OCI-LY7 (cell line): ENCODE results near the gene GPATCH2. TPM values are rescaled to one million over a fixed set of nuclear protein-coding genes. Genes with fewer than 3 reads are reported as not detected.

Experiments used
- BruUV-seq: library from RNA; stranded (reverse); fragments of 400-500 nt; replicated peaks from 2 replicates; lab custom pipeline; 2021; lab: Mats Ljungman, UMichigan
- CTCF ChIA-PET: fragments of 300-600 bp; sonication (Branson Sonifier 250); formaldehyde crosslinking; loops from one replicate; lab custom pipeline; 2022; ENCODE audit warnings: antibody characterized with exemption; ENCODE audit not compliant: unreplicated experiment; lab: Charles Lee
- POLR2A ChIA-PET: fragments of 300-600 bp; sonication (Branson Sonifier 250); formaldehyde crosslinking; loops from one replicate; lab custom pipeline; 2022; ENCODE audit warnings: antibody characterized with exemption; lab: Charles Lee
- DNase-seq: peaks from one replicate; pipeline ENCODE4 v3.0.0-alpha.2; 2015; ENCODE audit warnings: low spot score
- H2AFZ ChIP-seq: fragments of 200-600 bp; sonication (generic), shearing (Covaris generic); 2 replicates; pipeline ENCODE4 v1.6.1; 2014; ENCODE audit warnings: mild to moderate bottlenecking, antibody characterized with exemption, low read length, moderate library complexity
- H3K27ac ChIP-seq: fragments of 200-600 bp; sonication (generic); 2 replicates; pipeline ENCODE4 v1.5.1; 2014; ENCODE audit warnings: mixed run types, low read depth, mild to moderate bottlenecking, moderate library complexity, low read length, inconsistent platforms; ENCODE audit not compliant: poor library complexity, severe bottlenecking
- H3K36me3 ChIP-seq: fragments of 200-600 bp; sonication (generic); 2 replicates; pipeline ENCODE4 v1.6.1; 2014; ENCODE audit warnings: mild to moderate bottlenecking, antibody characterized with exemption, low read length, moderate library complexity, mixed read lengths; ENCODE audit not compliant: insufficient read depth
- H3K4me1 ChIP-seq: fragments of 200-600 bp; sonication (generic); 2 replicates; pipeline ENCODE4 v1.5.1; 2014; ENCODE audit warnings: mild to moderate bottlenecking, low read length; ENCODE audit not compliant: insufficient read depth, poor library complexity, severe bottlenecking
- H3K4me2 ChIP-seq: fragments of 200-600 bp; sonication (generic); 2 replicates; pipeline ENCODE4 v1.6.1; 2014; ENCODE audit warnings: mild to moderate bottlenecking, low read length
- H3K4me3 ChIP-seq: fragments of 200-600 bp; sonication (generic); 2 replicates; pipeline ENCODE4 v1.5.1; 2014; ENCODE audit warnings: mild to moderate bottlenecking, low read depth, low read length; ENCODE audit not compliant: poor library complexity, severe bottlenecking
- H3K79me2 ChIP-seq: fragments of 200-600 bp; sonication (generic); 2 replicates; pipeline ENCODE4 v1.6.1; 2016; ENCODE audit warnings: low read depth, mild to moderate bottlenecking, low read length, moderate library complexity, mixed read lengths; ENCODE audit not compliant: insufficient read depth
- H3K9me2 ChIP-seq: fragments of 200-600 bp; sonication (generic); 2 replicates; pipeline ENCODE4 v1.6.1; 2016; ENCODE audit warnings: mild to moderate bottlenecking, low read length, mixed read lengths; ENCODE audit not compliant: insufficient read depth
- H3K9me3 ChIP-seq: fragments of 200-600 bp; sonication (generic); 2 replicates; pipeline ENCODE4 v1.6.1; 2014; ENCODE audit warnings: mild to moderate bottlenecking, mixed run types, low read length, mixed read lengths
- H4K20me1 ChIP-seq: fragments of 200-600 bp; sonication (generic); 2 replicates; pipeline ENCODE4 v1.6.1; 2014; ENCODE audit warnings: mild to moderate bottlenecking, antibody characterized with exemption, low read length, moderate library complexity, mixed read lengths; ENCODE audit not compliant: insufficient read depth
- EZH2phosphoT487 ChIP-seq: fragments of 200-600 bp; sonication (generic); IDR thresholded peaks from 2 replicates; pipeline ENCODE4 v1.6.1; 2018; ENCODE audit warnings: low read depth, borderline replicate concordance, mild to moderate bottlenecking, mixed run types, antibody characterized with exemption, low read length, moderate library complexity, mixed read lengths
- intact Hi-C: fragments of 100-400 bp; cut with micrococcal nuclease; formaldehyde crosslinking; loops from one replicate; pipeline ENCODE4 v1.10.0; 2022; ENCODE audit not compliant: unreplicated experiment
- total RNA-seq, 2 experiments: library from RNA; depleted of rRNA in 1 of 2; stranded (reverse); fragments of >200 nt in 1 of 2; shearing (Covaris generic) in 1 of 2; gene quantifications; 2 replicates each; pipeline ENCODE4 v1.2.3, GENCODE V29; 2014 to 2022
- TF ChIP-seq, protein P1 (sequence below): fragments of 200-600 bp; sonication (generic); conservative IDR thresholded peaks from 2 replicates; pipeline ENCODE4 v1.5.1; 2014; ENCODE audit warnings: mild to moderate bottlenecking, antibody characterized with exemption, low read length, moderate library complexity, mixed read lengths

Gene GPATCH2
- total RNA-seq, 2 experiments from 2014 or later: 8.8 to 12.7 TPM

DNA sequence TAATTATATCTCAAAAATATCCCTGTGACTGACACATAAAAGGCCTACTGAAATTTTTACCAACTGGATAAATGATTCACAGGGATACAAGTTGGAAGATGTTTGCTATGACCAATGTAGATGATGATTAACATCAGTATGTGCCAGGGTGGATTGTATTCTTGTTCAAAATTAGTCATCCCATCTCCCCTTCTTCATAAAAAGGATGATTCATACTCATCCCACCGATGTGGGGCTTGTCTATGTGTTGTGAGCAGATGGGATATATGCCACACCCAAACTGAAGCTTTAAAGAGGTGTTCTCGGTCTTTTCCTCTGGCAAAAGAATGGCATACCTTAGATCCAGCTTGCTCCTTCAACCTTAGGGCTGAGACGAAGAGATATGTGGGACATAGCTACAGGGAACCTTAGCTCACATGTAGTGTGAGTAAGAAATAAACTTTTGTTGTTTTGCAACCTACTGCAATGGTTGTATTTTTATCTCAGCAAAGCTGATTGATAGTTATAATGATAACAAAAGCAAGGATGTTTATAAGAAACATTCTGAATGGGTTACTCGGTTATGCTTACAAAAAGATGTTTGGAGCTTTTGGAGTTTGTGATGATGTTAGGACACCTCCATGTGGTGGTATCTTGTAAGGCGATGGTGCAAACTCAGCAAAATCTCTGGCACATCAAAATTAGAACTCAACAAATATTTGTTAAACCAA is 29.6 kb upstream of the GPATCH2 start:
- Histone ChIP-seq H3K36me3 (no peaks in the 10 kb centered on the region), H4K20me1 (no peaks in the 10 kb centered on the region), H3K4me1 (no peaks in the 10 kb centered on the region), H3K4me3 (no peak overlapping the region), H3K27ac (no peak overlapping the region), H3K4me2 (no peak overlapping the region), H2AFZ (no peak overlapping the region), H3K9me3 (no peaks in the 10 kb centered on the region), H3K79me2 (no peaks in the 10 kb centered on the region), H3K9me2 (no peaks in the 10 kb centered on the region)
- BruUV-seq: no TSS peak
- intact Hi-C loops: loop anchor here (10.0 kb wide), 1 partner anchor 616 kb away; no protein-coding TSS in a partner anchor
- TF ChIP-seq, protein P1, sequence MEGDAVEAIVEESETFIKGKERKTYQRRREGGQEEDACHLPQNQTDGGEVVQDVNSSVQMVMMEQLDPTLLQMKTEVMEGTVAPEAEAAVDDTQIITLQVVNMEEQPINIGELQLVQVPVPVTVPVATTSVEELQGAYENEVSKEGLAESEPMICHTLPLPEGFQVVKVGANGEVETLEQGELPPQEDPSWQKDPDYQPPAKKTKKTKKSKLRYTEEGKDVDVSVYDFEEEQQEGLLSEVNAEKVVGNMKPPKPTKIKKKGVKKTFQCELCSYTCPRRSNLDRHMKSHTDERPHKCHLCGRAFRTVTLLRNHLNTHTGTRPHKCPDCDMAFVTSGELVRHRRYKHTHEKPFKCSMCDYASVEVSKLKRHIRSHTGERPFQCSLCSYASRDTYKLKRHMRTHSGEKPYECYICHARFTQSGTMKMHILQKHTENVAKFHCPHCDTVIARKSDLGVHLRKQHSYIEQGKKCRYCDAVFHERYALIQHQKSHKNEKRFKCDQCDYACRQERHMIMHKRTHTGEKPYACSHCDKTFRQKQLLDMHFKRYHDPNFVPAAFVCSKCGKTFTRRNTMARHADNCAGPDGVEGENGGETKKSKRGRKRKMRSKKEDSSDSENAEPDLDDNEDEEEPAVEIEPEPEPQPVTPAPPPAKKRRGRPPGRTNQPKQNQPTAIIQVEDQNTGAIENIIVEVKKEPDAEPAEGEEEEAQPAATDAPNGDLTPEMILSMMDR: peak; percentile 70
- no peak for TF ChIP-seq EZH2phosphoT487
- ChIA-PET CTCF (no interaction called here), POLR2A (interaction anchor here (0.7 to 1.4 kb wide), 3 partner anchors 13 to 16 kb away, joined by 3 to 5 read pairs (median 3); no protein-coding TSS in a partner anchor)
- DNase-seq: peak; percentile 10

DNA sequence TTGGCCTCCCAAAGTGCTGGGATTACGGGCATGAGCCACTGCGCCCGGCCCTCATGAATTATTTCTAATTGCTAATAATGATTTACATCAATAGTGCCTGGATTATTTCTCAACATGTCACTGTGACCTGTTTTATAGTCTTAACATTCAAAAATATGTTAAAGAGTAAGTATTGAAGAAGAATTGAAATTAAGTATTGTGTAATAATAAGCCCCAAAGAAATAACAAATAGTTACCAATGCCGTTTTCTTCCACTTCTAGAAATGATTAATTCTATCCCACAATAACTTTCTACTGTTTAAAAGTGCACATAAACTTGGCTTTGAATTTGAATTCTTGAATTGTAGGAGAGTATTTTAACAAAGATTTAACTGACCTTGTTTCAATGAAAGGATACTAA is 19.8 kb upstream of the GPATCH2 start:
- Histone ChIP-seq H3K9me3 (no peaks in the 10 kb centered on the region), H3K27ac (no peak overlapping the region), H3K36me3 (no peaks in the 10 kb centered on the region), H4K20me1 (no peaks in the 10 kb centered on the region), H3K79me2 (no peaks in the 10 kb centered on the region), H3K9me2 (no peaks in the 10 kb centered on the region), H3K4me1 (no peaks in the 10 kb centered on the region), H3K4me3 (no peak overlapping the region), H2AFZ (no peak overlapping the region), H3K4me2 (no peak overlapping the region)
- BruUV-seq: no TSS peak
- TF ChIP-seq, protein P1: no peak
- no peak for TF ChIP-seq EZH2phosphoT487
- DNase-seq: no peak
- POLR2A ChIA-PET: no interaction called here
- intact Hi-C loops: no loop called here
- CTCF ChIA-PET: no interaction called here

DNA sequence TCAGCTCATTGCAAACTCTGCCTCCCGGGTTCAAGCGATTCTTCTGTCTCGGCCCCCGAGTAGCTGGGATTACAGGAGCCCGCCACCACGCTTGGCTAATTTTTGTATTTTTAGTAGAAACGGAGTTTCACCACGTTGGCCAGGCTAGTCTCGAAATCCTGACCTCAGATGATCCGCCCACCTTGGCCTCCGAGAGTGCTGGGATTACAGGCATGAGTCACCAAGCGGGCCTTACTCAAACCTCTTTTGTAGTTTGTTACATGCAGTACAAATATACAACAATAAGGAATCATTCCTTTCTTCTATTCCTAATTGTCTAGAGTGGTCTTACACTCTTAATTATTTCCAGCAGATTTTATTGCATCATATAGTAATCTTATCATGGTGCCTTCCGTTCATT is 16.9 kb upstream of the GPATCH2 start:
- H3K9me3 ChIP-seq: no peaks in the 10 kb centered on the region
- H3K4me2 ChIP-seq: no peak overlapping the region
- intact Hi-C loops: no loop called here

More for the DNA sequence above, 16.9 kb upstream of the GPATCH2 start:
- Histone ChIP-seq H3K36me3 (no peaks in the 10 kb centered on the region), H2AFZ (no peak overlapping the region), H3K9me2 (no peaks in the 10 kb centered on the region), H3K4me3 (no peak overlapping the region), H3K79me2 (no peaks in the 10 kb centered on the region), H3K4me1 (no peaks in the 10 kb centered on the region), H4K20me1 (no peaks in the 10 kb centered on the region), H3K27ac (no peak overlapping the region)
- POLR2A ChIA-PET: no interaction called here
- no peak for TF ChIP-seq EZH2phosphoT487
- TF ChIP-seq, protein P1: no peak
- CTCF ChIA-PET: no interaction called here
- no TSS peak for BruUV-seq
- DNase-seq: no peak
